Neural cell (in vitro differentiated cells): ENCODE measurements around the gene RAB11FIP4. TPM values are rescaled to one million over a fixed set of nuclear protein-coding genes. Genes with fewer than 3 reads are reported as not detected.

Source experiments
- H2AFZ ChIP-seq: fragments of 200-600, 300-800 bp; sonication (generic), shearing (Covaris generic); 2 replicates; pipeline ENCODE4 v1.6.0; 2014; ENCODE audit warnings: low read depth, mild to moderate bottlenecking, antibody characterized with exemption, low read length, moderate library complexity
- H3F3A ChIP-seq: fragments of 200-600 bp; shearing (Covaris generic); 2 replicates; pipeline ENCODE4 v1.6.1; 2016; ENCODE audit warnings: mild to moderate bottlenecking, moderate library complexity, mixed read lengths, antibody characterized with exemption, low read length; ENCODE audit not compliant: insufficient read depth, poor library complexity, severe bottlenecking
- H3K27ac ChIP-seq: fragments of 200-600, 300-800 bp; sonication (generic), shearing (Covaris generic); 2 replicates; pipeline ENCODE4 v1.5.1; 2014; ENCODE audit warnings: mild to moderate bottlenecking, low read length, moderate library complexity
- H3K27me3 ChIP-seq: fragments of 300-800, 200-600 bp; sonication (generic), shearing (Covaris generic); 2 replicates; pipeline ENCODE4 v1.6.0; 2014; ENCODE audit warnings: mild to moderate bottlenecking, low read depth, low read length, moderate library complexity; ENCODE audit not compliant: insufficient read depth
- H3K36me3 ChIP-seq: fragments of 300-800, 200-600 bp; sonication (generic), shearing (Covaris generic); 2 replicates; pipeline ENCODE4 v1.5.1; 2014; ENCODE audit warnings: mild to moderate bottlenecking, antibody characterized with exemption, low read length, moderate library complexity; ENCODE audit not compliant: insufficient read depth
- H3K4me2 ChIP-seq: fragments of 300-800, 200-600 bp; sonication (generic), shearing (Covaris generic); 2 replicates; pipeline ENCODE4 v1.6.0; 2014; ENCODE audit warnings: mild to moderate bottlenecking, low read length
- H3K4me3 ChIP-seq: fragments of 300-800, 200-600 bp; sonication (generic), shearing (Covaris generic); 2 replicates; pipeline ENCODE4 v1.5.1; 2014; ENCODE audit warnings: mild to moderate bottlenecking, low read length, moderate library complexity
- H3K79me2 ChIP-seq: fragments of 200-600 bp; shearing (Covaris generic); replicated peaks from 2 replicates; pipeline ENCODE4 v1.6.0; 2014; ENCODE audit warnings: mild to moderate bottlenecking, low read length, moderate library complexity; ENCODE audit not compliant: insufficient read depth
- H3K9ac ChIP-seq: fragments of 300-800, 200-600 bp; sonication (generic), shearing (Covaris generic); 2 replicates; pipeline ENCODE4 v1.6.1; 2016; ENCODE audit warnings: mild to moderate bottlenecking, low read length, mixed read lengths
- H3K9me2 ChIP-seq: fragments of 200-600 bp; shearing (Covaris generic); 2 replicates; pipeline ENCODE4 v1.6.1; 2016; ENCODE audit warnings: mild to moderate bottlenecking, low read length, mixed read lengths; ENCODE audit not compliant: insufficient read depth
- H3K9me3 ChIP-seq: fragments of 200-600, 300-800 bp; sonication (generic), shearing (Covaris generic); 2 replicates; pipeline ENCODE4 v1.6.1; 2016; ENCODE audit warnings: mild to moderate bottlenecking, mixed run types, low read length, moderate library complexity, mixed read lengths
- H4K20me1 ChIP-seq: fragments of 200-600 bp; shearing (Covaris generic); 2 replicates; pipeline ENCODE4 v1.6.1; 2016; ENCODE audit warnings: mild to moderate bottlenecking, mixed run types; ENCODE audit not compliant: insufficient read depth
- EP300 ChIP-seq: fragments of 450-650 bp; conservative IDR thresholded peaks from 2 replicates; pipeline ENCODE4 v1.6.1; 2014; ENCODE audit warnings: antibody characterized with exemption, mild to moderate bottlenecking, moderate library complexity; ENCODE audit not compliant: poor library complexity, severe bottlenecking
- EZH2 ChIP-seq: fragments of 200-600, 300-800 bp; shearing (Covaris generic), sonication (generic); IDR thresholded peaks from 2 replicates; pipeline ENCODE4 v1.6.1; 2014; ENCODE audit warnings: antibody characterized with exemption, low read length, borderline replicate concordance, mild to moderate bottlenecking; ENCODE audit not compliant: insufficient read depth, poor library complexity, severe bottlenecking
- MXI1 ChIP-seq: fragments of 450-650 bp; conservative IDR thresholded peaks from 2 replicates; pipeline ENCODE4 v1.6.1; 2014; ENCODE audit warnings: antibody characterized with exemption, mild to moderate bottlenecking; ENCODE audit not compliant: poor library complexity, severe bottlenecking
- POLR2AphosphoS5 ChIP-seq: IDR thresholded peaks from 2 replicates; pipeline ENCODE4 v1.6.1; 2012
- RAD21 ChIP-seq: fragments of 450-650 bp; conservative IDR thresholded peaks from 2 replicates; pipeline ENCODE4 v1.6.1; 2014; ENCODE audit warnings: antibody characterized with exemption, mild to moderate bottlenecking, moderate library complexity
- SMC3 ChIP-seq: fragments of 450-650 bp; conservative IDR thresholded peaks from 2 replicates; pipeline ENCODE4 v1.6.1; 2014; ENCODE audit warnings: antibody characterized with exemption, mild to moderate bottlenecking, moderate library complexity; ENCODE audit not compliant: poor library complexity
- TAF1 ChIP-seq: IDR thresholded peaks from 2 replicates; pipeline ENCODE4 v1.6.1; 2012; ENCODE audit warnings: low read depth
- polyA plus RNA-seq: library from polyadenylated mRNA; depleted of rRNA; stranded (reverse); fragments of >200 nt; gene quantifications from 2 replicates; pipeline ENCODE4 v1.2.3, GENCODE V29; 2014
- TF ChIP-seq, protein P1 (sequence below): IDR thresholded peaks from 2 replicates; pipeline ENCODE4 v1.6.1; 2012; ENCODE audit warnings: borderline replicate concordance
- TF ChIP-seq, protein P2 (sequence below): fragments of 450-650 bp; IDR thresholded peaks from 2 replicates; pipeline ENCODE4 v1.5.1; 2014; ENCODE audit warnings: antibody characterized with exemption, mild to moderate bottlenecking, moderate library complexity; ENCODE audit not compliant: poor library complexity, severe bottlenecking

Gene RAB11FIP4
- polyA plus RNA-seq, 1 donor from 2014 or later, result 14.4 TPM

DNA sequence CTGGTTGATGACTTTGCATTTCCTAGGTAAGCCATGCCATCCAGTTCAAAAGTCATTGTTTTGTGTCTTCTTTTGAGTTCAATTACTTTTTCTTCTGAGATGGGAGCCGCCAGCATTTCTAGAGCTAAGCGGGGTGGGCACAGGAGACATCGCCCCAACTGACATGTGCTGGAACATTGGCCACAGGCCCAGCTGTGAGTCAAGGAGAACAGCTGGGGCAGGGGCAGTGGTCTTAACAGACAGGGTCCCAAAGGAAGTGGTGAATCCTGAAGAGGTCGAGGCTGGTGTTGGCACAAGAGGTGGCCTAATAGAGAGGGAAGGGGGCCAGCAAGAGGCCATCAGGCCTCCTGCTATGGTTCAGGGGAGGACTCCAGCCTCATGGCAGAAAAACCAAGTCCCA, 17.1 kb downstream of the RAB11FIP4 start:
- Histone ChIP-seq H3K27ac (no peak overlapping the region), H2AFZ (no peak overlapping the region), H3K4me3 (no peak overlapping the region), H3K36me3 (no peaks in the 10 kb centered on the region), H4K20me1 (no peaks in the 10 kb centered on the region), H3K9me3 (no peaks in the 10 kb centered on the region), H3K9ac (no peak overlapping the region), H3K79me2 (no peaks in the 10 kb centered on the region), H3K9me2 (no peaks in the 10 kb centered on the region), H3F3A (no peaks in the 10 kb centered on the region), H3K27me3 (no peaks in the 10 kb centered on the region), H3K4me2 (no peak overlapping the region)
- no peak for TF ChIP-seq RAD21

DNA sequence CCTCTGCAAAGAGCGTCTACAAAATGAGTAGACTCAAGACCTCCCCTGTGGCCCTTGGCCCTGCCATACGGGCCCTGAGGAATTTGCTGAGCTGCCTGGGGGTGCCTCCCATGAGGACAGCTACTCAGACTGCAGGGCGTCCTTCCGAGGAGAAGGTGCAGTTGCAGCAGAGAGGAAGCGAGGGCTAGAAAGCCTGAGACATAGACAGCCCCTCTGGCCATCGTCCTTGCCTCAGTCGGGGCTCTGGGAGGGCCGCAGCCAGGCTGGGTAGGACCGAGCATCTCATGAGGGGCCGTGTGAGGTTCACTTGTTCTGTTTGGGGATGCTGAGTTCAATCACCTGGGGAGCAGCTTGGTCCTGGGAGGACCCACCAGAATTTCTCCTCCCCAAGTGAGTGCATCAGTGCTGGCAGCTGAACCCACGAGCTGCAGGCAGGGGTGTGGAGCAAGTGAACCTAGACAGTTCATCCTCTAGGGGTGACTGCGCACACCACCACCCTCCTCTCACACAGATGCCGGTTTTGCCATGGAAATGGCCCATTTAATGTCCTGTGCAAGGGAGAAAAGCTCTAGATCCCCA, 20.3 kb downstream of the RAB11FIP4 start:
- Histone ChIP-seq H3K4me3 (no peak overlapping the region), H3K9me2 (no peaks in the 10 kb centered on the region), H3K9ac (no peak overlapping the region), H3K27ac (no peak overlapping the region), H3K4me2 (no peak overlapping the region), H3K27me3 (no peaks in the 10 kb centered on the region), H2AFZ (no peak overlapping the region), H4K20me1 (no peaks in the 10 kb centered on the region), H3K36me3 (no peaks in the 10 kb centered on the region), H3F3A (no peaks in the 10 kb centered on the region), H3K9me3 (no peaks in the 10 kb centered on the region), H3K79me2 (no peaks in the 10 kb centered on the region)
- TF ChIP-seq EP300 (no peak), TAF1 (no peak), MXI1 (no peak), SMC3 (no peak), RAD21 (no peak), EZH2 (no peak), POLR2AphosphoS5 (no peak)
- TF ChIP-seq, protein P1, sequence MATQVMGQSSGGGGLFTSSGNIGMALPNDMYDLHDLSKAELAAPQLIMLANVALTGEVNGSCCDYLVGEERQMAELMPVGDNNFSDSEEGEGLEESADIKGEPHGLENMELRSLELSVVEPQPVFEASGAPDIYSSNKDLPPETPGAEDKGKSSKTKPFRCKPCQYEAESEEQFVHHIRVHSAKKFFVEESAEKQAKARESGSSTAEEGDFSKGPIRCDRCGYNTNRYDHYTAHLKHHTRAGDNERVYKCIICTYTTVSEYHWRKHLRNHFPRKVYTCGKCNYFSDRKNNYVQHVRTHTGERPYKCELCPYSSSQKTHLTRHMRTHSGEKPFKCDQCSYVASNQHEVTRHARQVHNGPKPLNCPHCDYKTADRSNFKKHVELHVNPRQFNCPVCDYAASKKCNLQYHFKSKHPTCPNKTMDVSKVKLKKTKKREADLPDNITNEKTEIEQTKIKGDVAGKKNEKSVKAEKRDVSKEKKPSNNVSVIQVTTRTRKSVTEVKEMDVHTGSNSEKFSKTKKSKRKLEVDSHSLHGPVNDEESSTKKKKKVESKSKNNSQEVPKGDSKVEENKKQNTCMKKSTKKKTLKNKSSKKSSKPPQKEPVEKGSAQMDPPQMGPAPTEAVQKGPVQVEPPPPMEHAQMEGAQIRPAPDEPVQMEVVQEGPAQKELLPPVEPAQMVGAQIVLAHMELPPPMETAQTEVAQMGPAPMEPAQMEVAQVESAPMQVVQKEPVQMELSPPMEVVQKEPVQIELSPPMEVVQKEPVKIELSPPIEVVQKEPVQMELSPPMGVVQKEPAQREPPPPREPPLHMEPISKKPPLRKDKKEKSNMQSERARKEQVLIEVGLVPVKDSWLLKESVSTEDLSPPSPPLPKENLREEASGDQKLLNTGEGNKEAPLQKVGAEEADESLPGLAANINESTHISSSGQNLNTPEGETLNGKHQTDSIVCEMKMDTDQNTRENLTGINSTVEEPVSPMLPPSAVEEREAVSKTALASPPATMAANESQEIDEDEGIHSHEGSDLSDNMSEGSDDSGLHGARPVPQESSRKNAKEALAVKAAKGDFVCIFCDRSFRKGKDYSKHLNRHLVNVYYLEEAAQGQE, result no peak
- TF ChIP-seq, protein P2, sequence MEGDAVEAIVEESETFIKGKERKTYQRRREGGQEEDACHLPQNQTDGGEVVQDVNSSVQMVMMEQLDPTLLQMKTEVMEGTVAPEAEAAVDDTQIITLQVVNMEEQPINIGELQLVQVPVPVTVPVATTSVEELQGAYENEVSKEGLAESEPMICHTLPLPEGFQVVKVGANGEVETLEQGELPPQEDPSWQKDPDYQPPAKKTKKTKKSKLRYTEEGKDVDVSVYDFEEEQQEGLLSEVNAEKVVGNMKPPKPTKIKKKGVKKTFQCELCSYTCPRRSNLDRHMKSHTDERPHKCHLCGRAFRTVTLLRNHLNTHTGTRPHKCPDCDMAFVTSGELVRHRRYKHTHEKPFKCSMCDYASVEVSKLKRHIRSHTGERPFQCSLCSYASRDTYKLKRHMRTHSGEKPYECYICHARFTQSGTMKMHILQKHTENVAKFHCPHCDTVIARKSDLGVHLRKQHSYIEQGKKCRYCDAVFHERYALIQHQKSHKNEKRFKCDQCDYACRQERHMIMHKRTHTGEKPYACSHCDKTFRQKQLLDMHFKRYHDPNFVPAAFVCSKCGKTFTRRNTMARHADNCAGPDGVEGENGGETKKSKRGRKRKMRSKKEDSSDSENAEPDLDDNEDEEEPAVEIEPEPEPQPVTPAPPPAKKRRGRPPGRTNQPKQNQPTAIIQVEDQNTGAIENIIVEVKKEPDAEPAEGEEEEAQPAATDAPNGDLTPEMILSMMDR, result no peak

DNA sequence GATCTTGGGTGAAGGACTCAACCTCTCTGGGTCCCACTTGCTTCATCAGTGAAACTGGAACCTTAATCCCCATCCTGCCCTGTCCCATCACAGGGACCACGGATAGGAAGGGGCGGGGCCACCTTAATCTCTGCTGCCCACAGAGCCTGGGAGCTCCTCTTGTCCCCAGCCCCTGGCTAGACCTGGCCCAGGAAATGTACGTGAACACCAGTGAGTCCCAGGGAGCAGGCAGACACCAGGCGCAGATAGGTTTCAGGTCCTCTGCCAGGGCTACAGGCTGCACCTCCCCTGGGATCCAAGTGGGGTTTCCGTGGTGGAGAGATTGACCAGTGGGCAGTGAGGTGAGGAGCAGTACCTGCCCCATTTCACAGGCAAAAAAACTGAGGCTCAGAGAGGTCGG, 21.0 kb downstream of the RAB11FIP4 start:
- no peak overlapping the region for H3K9ac ChIP-seq

More for the DNA sequence above, 21.0 kb downstream of the RAB11FIP4 start:
- no peak overlapping the region for H3K4me2 ChIP-seq
- no peaks in the 10 kb centered on the region for H3K9me2 ChIP-seq
- no peaks in the 10 kb centered on the region for H3K79me2 ChIP-seq
- H3K9me3 ChIP-seq, result no peaks in the 10 kb centered on the region
- no peak overlapping the region for H3K27ac ChIP-seq
- no peak for TF ChIP-seq SMC3
- no peak for TF ChIP-seq EP300
- no peak for TF ChIP-seq POLR2AphosphoS5
- TF ChIP-seq RAD21, result no peak
- TF ChIP-seq EZH2, result no peak
- TF ChIP-seq, protein P1, result no peak
- no peak for TF ChIP-seq MXI1
- no peak for TF ChIP-seq TAF1
- TF ChIP-seq, protein P2, result no peak
- H2AFZ ChIP-seq, result no peak overlapping the region
- no peaks in the 10 kb centered on the region for H3F3A ChIP-seq
- no peaks in the 10 kb centered on the region for H3K27me3 ChIP-seq
- H3K36me3 ChIP-seq, result no peaks in the 10 kb centered on the region
- no peaks in the 10 kb centered on the region for H4K20me1 ChIP-seq
- no peak overlapping the region for H3K4me3 ChIP-seq
